HCT116 (cell line): ENCODE data around the gene ZER1. TPM values are rescaled to one million over a fixed set of nuclear protein-coding genes. Genes with fewer than 3 reads are reported as not detected.

Source experiments
- ATAC-seq: fragments of 200-7000 bp; cut with Tn5 transposase; 2 replicates; pipeline ENCODE4 v1.9.1; 2020; ENCODE audit warnings: mild to moderate bottlenecking, moderate library complexity
- BruUV-seq: library from RNA; stranded (reverse); fragments of 400-500 nt; replicated peaks from 2 replicates; lab custom pipeline; 2021; lab: Mats Ljungman, UMichigan
- CTCF ChIA-PET: fragments of 300-600 bp; sonication (Branson Sonifier 250); formaldehyde crosslinking; loops from one replicate; lab custom pipeline; 2021; ENCODE audit warnings: antibody characterized with exemption; lab: Charles Lee
- POLR2A ChIA-PET: fragments of 300-600, 350-600 bp; sonication (Branson Sonifier 250); formaldehyde crosslinking; loops from one replicate; lab custom pipeline; 2021; ENCODE audit warnings: antibody characterized with exemption; lab: Charles Lee
- RAD21 ChIA-PET, 2 experiments: fragments of 300-600 bp; sonication (Branson Sonifier 250); formaldehyde crosslinking; loops; one replicate each; lab custom pipeline; 2023; ENCODE audit warnings: low total read pairs in 2 of 2; ENCODE audit not compliant: uncharacterized antibody in 2 of 2, unreplicated experiment in 2 of 2, low non-redundant PET in 1 of 2; lab: Charles Lee
- DNase-seq: peaks from one replicate; pipeline ENCODE4 v3.0.0-alpha.2; 2010; ENCODE audit warnings: low read depth, low spot score
- H2AFZ ChIP-seq: fragments of 200-600 bp; shearing (Covaris generic), sonication (generic); 2 replicates; pipeline ENCODE4 v1.6.1; 2017; ENCODE audit warnings: low read depth, mixed run types, mixed read lengths, antibody characterized with exemption, low read length; ENCODE audit not compliant: poor library complexity, severe bottlenecking
- H3K27ac ChIP-seq: 2 replicates; pipeline ENCODE4 v1.5.1; 2012; ENCODE audit warnings: low read depth, low read length
- H3K27me3 ChIP-seq: fragments of 200-600 bp; sonication (generic); 2 replicates; pipeline ENCODE4 v1.6.1; 2016; ENCODE audit warnings: mixed run types, low read length, mixed read lengths; ENCODE audit not compliant: insufficient read depth
- H3K36me3 ChIP-seq, 2 experiments: fragments of 200-500 bp in 1 of 2; fragments of 200-600 bp in 1 of 2; sonication (Bioruptor generic) in 1 of 2; sonication (generic) in 1 of 2; 2 replicates each; pipeline versions ENCODE4 v1.5.1 to v1.6.1; 2014 to 2016; ENCODE audit warnings: low read length in 2 of 2, inconsistent platforms in 1 of 2, mixed read lengths in 1 of 2, mixed run types in 1 of 2; ENCODE audit not compliant: insufficient read depth in 2 of 2, control insufficient read depth in 1 of 2
- H3K4me1 ChIP-seq, 2 experiments: fragments of 200-600 bp in 1 of 2; sonication (generic) in 1 of 2; 2 replicates each; pipeline versions ENCODE4 v1.5.1 to v1.6.1; 2012 to 2017; ENCODE audit warnings: low read length in 2 of 2, inconsistent platforms in 1 of 2, mild to moderate bottlenecking in 1 of 2, mixed read lengths in 1 of 2, mixed run types in 1 of 2, moderate library complexity in 1 of 2; ENCODE audit not compliant: insufficient read depth in 2 of 2, control insufficient read depth in 1 of 2
- H3K4me2 ChIP-seq: fragments of 200-600 bp; sonication (generic); 2 replicates; pipeline ENCODE4 v1.6.1; 2017; ENCODE audit warnings: mixed run types, low read length, mixed read lengths
- H3K4me3 ChIP-seq, 2 experiments: fragments of 200-600 bp in 1 of 2; sonication (generic) in 1 of 2; replicated peaks in 1 of 2; 2 replicates each; pipeline ENCODE4 v1.5.1; 2011 to 2016; ENCODE audit warnings: low read length in 2 of 2, control low read depth in 1 of 2, low read depth in 1 of 2, mild to moderate bottlenecking in 1 of 2, mixed read lengths in 1 of 2, mixed run types in 1 of 2
- H3K79me2 ChIP-seq: fragments of 200-600 bp; sonication (generic); 2 replicates; pipeline ENCODE4 v1.6.1; 2017; ENCODE audit warnings: mild to moderate bottlenecking, mixed run types, low read length, moderate library complexity, mixed read lengths; ENCODE audit not compliant: insufficient read depth
- H3K9ac ChIP-seq: fragments of 200-600 bp; sonication (generic); 2 replicates; pipeline ENCODE4 v1.6.1; 2016; ENCODE audit warnings: low read length, mixed read lengths
- H3K9me2 ChIP-seq: fragments of 200-600 bp; sonication (generic), shearing (Covaris generic); 2 replicates; pipeline ENCODE4 v1.6.1; 2017; ENCODE audit warnings: mixed run types, mild to moderate bottlenecking, moderate library complexity; ENCODE audit not compliant: insufficient read depth
- H3K9me3 ChIP-seq, 2 experiments: fragments of 200-500 bp in 1 of 2; fragments of 200-600 bp in 1 of 2; sonication (Bioruptor generic) in 1 of 2; sonication (generic) in 1 of 2; 2 replicates each; pipeline ENCODE4 v1.6.1; 2014 to 2017; ENCODE audit warnings: low read length in 2 of 2, mixed read lengths in 2 of 2, inconsistent platforms in 1 of 2, low read depth in 1 of 2, mild to moderate bottlenecking in 1 of 2, mixed run types in 1 of 2, moderate library complexity in 1 of 2; ENCODE audit not compliant: control insufficient read depth in 1 of 2, insufficient read depth in 1 of 2
- H4K20me1 ChIP-seq: fragments of 200-600 bp; sonication (generic), shearing (Covaris generic); 2 replicates; pipeline ENCODE4 v1.6.1; 2017; ENCODE audit warnings: mixed run types, mild to moderate bottlenecking, moderate library complexity; ENCODE audit not compliant: insufficient read depth
- EGR1 ChIP-seq: IDR thresholded peaks from 2 replicates; pipeline ENCODE4 v1.6.1; 2012; ENCODE audit warnings: low read depth
- ELF1 ChIP-seq: IDR thresholded peaks from 2 replicates; pipeline ENCODE4 v1.6.1; 2012; ENCODE audit warnings: low read depth, borderline replicate concordance
- EZH2 ChIP-seq: fragments of 200-600 bp; sonication (generic); IDR thresholded peaks from 2 replicates; pipeline ENCODE4 v1.6.1; 2017; ENCODE audit warnings: antibody characterized with exemption, mixed run types
- JUND ChIP-seq: IDR thresholded peaks from 2 replicates; pipeline ENCODE4 v1.6.1; 2012
- POLR2A ChIP-seq: IDR thresholded peaks from 2 replicates; pipeline ENCODE4 v1.7.0; 2011; ENCODE audit warnings: borderline replicate concordance; ENCODE audit not compliant: insufficient read depth, insufficient read length; ENCODE audit errors: extremely low read depth
- POLR2AphosphoS5 ChIP-seq: IDR thresholded peaks from 2 replicates; pipeline ENCODE4 v1.6.1; 2011; ENCODE audit warnings: mild to moderate bottlenecking, low read depth, low read length, moderate library complexity
- RAD21 ChIP-seq: IDR thresholded peaks from 2 replicates; pipeline ENCODE4 v1.6.1; 2012; ENCODE audit warnings: low read depth, mild to moderate bottlenecking
- SIN3A ChIP-seq: IDR thresholded peaks from 2 replicates; pipeline ENCODE4 v1.6.1; 2012; ENCODE audit warnings: low read depth
- SP1 ChIP-seq: IDR thresholded peaks from 2 replicates; pipeline ENCODE4 v1.6.1; 2012; ENCODE audit warnings: low read depth
- SRF ChIP-seq: IDR thresholded peaks from 2 replicates; pipeline ENCODE4 v1.6.1; 2012; ENCODE audit warnings: low read depth
- TCF7L2 ChIP-seq: IDR thresholded peaks from 2 replicates; pipeline ENCODE4 v1.7.0; 2011; ENCODE audit warnings: borderline replicate concordance, inconsistent platforms; ENCODE audit not compliant: insufficient read depth, insufficient read length; ENCODE audit errors: extremely low read depth
- YY1 ChIP-seq: IDR thresholded peaks from 2 replicates; pipeline ENCODE4 v1.6.1; 2011; ENCODE audit warnings: low read length, low read depth, moderate library complexity, mild to moderate bottlenecking; ENCODE audit not compliant: insufficient replicate concordance; ENCODE audit errors: extremely low read depth
- ZNF274 ChIP-seq: fragments of 200-500 bp; sonication (Bioruptor generic); IDR thresholded peaks from 2 replicates; pipeline ENCODE4 v1.6.1; 2014; ENCODE audit warnings: mild to moderate bottlenecking, low read depth, low read length, inconsistent platforms
- intact Hi-C: fragments of 100-400 bp; cut with micrococcal nuclease; formaldehyde crosslinking; loops from 2 replicates; pipeline ENCODE4 v1.10.0; 2022
- total RNA-seq: library from RNA; stranded (reverse); gene quantifications from one replicate; pipeline ENCODE4 v1.2.1, GENCODE V29; 2021; ENCODE audit not compliant: unreplicated experiment
- TF ChIP-seq, protein P1 (sequence below), 3 experiments: fragments of 200-600 bp in 1 of 3; sonication (generic) in 1 of 3; IDR thresholded peaks in 2 of 3; conservative IDR thresholded peaks in 1 of 3; 2 replicates each; pipeline ENCODE4 v1.5.1; 2012 to 2017; ENCODE audit warnings: low read depth in 2 of 3, low read length in 2 of 3, antibody characterized with exemption in 1 of 3, borderline replicate concordance in 1 of 3, control low read depth in 1 of 3, mild to moderate bottlenecking in 1 of 3, mixed read lengths in 1 of 3, mixed run types in 1 of 3, moderate library complexity in 1 of 3; ENCODE audit not compliant: insufficient read depth in 1 of 3
- TF ChIP-seq, protein P2 (sequence below): IDR thresholded peaks from 2 replicates; pipeline ENCODE4 v1.6.1; 2012
- TF ChIP-seq, protein P3 (sequence below): IDR thresholded peaks from 2 replicates; pipeline ENCODE4 v1.6.1; 2012
- TF ChIP-seq, protein P4 (sequence below): IDR thresholded peaks from 2 replicates; pipeline ENCODE4 v1.6.1; 2011; ENCODE audit warnings: mild to moderate bottlenecking, low read length, moderate library complexity; ENCODE audit not compliant: insufficient replicate concordance; ENCODE audit errors: extremely low read depth

The ZER1 gene
- total RNA-seq, 1 experiment from 2014 or later = 18.0 TPM

DNA sequence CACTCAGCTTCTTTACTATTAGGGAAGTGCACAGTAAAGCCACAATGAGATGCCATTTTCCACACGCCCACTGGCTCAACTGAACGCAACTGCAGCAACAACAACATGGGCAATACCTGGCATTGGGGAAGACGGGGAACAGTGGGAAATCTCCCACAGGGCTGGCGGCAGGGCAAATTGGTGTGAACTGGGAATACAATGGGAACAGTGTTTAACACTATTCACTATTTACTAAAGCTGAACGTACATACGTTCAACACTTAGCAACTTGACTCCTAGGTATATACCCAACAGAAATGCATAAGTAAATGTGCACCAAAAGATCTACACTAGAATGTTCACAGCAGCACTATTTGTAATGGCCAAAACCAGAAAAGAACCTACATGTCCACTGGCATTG is 14.1 kb downstream of the ZER1 start:
- no TSS peak for BruUV-seq
- no peak overlapping the region for H3K4me2 ChIP-seq
- POLR2A ChIA-PET = no interaction called here
- no peak overlapping the region for H3K27ac ChIP-seq
- no peak overlapping the region for H3K4me3 ChIP-seq
- intact Hi-C loops = no loop called here
- no peaks in the 10 kb centered on the region for H3K4me1 ChIP-seq
- H3K9me3 ChIP-seq = no peaks in the 10 kb centered on the region
- RAD21 ChIA-PET = no interaction called here
- ATAC-seq (no peak), DNase-seq (no peak)
- no peaks in the 10 kb centered on the region for H3K79me2 ChIP-seq
- no peaks in the 10 kb centered on the region for H3K36me3 ChIP-seq
- H3K9me2 ChIP-seq = no peaks in the 10 kb centered on the region
- TF ChIP-seq, protein P1, sequence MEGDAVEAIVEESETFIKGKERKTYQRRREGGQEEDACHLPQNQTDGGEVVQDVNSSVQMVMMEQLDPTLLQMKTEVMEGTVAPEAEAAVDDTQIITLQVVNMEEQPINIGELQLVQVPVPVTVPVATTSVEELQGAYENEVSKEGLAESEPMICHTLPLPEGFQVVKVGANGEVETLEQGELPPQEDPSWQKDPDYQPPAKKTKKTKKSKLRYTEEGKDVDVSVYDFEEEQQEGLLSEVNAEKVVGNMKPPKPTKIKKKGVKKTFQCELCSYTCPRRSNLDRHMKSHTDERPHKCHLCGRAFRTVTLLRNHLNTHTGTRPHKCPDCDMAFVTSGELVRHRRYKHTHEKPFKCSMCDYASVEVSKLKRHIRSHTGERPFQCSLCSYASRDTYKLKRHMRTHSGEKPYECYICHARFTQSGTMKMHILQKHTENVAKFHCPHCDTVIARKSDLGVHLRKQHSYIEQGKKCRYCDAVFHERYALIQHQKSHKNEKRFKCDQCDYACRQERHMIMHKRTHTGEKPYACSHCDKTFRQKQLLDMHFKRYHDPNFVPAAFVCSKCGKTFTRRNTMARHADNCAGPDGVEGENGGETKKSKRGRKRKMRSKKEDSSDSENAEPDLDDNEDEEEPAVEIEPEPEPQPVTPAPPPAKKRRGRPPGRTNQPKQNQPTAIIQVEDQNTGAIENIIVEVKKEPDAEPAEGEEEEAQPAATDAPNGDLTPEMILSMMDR (IDR thresholded peaks at IDR 0.05 in 2 of 3, conservative IDR thresholded peaks at IDR 0.05 in 1 of 3; ENCODE audit: borderline replicate concordance in 1 of 3, insufficient read depth in 1 of 3, low read depth in 2 of 3, low read length in 2 of 3) = no peak
- no peak for TF ChIP-seq EGR1
- TF ChIP-seq POLR2A = no peak
- TF ChIP-seq EZH2 = no peak
- TF ChIP-seq, protein P2, sequence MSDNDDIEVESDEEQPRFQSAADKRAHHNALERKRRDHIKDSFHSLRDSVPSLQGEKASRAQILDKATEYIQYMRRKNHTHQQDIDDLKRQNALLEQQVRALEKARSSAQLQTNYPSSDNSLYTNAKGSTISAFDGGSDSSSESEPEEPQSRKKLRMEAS = no peak
- TF ChIP-seq ELF1 = no peak
- no peak for TF ChIP-seq JUND
- CTCF ChIA-PET = no interaction called here
- no peak overlapping the region for H2AFZ ChIP-seq
- no peaks in the 10 kb centered on the region for H4K20me1 ChIP-seq
- no peak overlapping the region for H3K9ac ChIP-seq
- H3K27me3 ChIP-seq = no peaks in the 10 kb centered on the region

DNA sequence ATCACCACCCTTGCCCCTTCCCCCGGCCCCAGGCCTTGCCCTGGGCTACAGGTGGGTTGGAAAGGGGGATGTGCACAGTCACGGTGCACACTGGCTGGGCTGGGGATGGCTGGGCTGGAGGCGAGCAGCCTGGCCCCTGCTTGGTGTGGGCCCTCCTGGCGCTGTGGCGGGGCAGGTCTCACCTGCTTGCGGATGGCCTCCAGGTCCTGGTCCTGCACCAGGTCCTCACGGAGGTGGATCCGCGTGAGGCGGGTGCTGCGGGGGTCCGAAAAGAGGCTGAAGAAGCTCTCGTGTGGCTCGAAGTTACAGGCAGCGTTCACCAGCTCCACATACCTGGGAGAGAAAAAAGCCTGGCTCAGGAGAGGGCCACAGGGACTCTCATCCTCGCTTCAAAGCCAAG is 18.1 kb downstream of the ZER1 start:
- intact Hi-C loops = no loop called here
- Histone ChIP-seq H3K9me2 (no peaks in the 10 kb centered on the region), H3K4me1 (no peaks in the 10 kb centered on the region), H3K9me3 (no peaks in the 10 kb centered on the region), H4K20me1 (no peaks in the 10 kb centered on the region), H2AFZ (no peak overlapping the region), H3K9ac (no peak overlapping the region), H3K27me3 (no peaks in the 10 kb centered on the region), H3K36me3 (no peaks in the 10 kb centered on the region), H3K4me3 (no peak overlapping the region), H3K27ac (no peak overlapping the region), H3K4me2 (no peak overlapping the region), H3K79me2 (no peaks in the 10 kb centered on the region)
- no TSS peak for BruUV-seq
- CTCF ChIA-PET = no interaction called here
- no peak for ATAC-seq
- RAD21 ChIA-PET = no interaction called here
- POLR2A ChIA-PET = no interaction called here
- TF ChIP-seq TCF7L2 (no peak), EGR1 (no peak), YY1 (no peak), EZH2 (no peak), JUND (no peak), SIN3A (no peak), SRF (no peak), RAD21 (no peak), POLR2AphosphoS5 (no peak), ZNF274 (no peak), SP1 (no peak)
- TF ChIP-seq, protein P3, sequence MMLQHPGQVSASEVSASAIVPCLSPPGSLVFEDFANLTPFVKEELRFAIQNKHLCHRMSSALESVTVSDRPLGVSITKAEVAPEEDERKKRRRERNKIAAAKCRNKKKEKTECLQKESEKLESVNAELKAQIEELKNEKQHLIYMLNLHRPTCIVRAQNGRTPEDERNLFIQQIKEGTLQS = no peak
- TF ChIP-seq, protein P4, sequence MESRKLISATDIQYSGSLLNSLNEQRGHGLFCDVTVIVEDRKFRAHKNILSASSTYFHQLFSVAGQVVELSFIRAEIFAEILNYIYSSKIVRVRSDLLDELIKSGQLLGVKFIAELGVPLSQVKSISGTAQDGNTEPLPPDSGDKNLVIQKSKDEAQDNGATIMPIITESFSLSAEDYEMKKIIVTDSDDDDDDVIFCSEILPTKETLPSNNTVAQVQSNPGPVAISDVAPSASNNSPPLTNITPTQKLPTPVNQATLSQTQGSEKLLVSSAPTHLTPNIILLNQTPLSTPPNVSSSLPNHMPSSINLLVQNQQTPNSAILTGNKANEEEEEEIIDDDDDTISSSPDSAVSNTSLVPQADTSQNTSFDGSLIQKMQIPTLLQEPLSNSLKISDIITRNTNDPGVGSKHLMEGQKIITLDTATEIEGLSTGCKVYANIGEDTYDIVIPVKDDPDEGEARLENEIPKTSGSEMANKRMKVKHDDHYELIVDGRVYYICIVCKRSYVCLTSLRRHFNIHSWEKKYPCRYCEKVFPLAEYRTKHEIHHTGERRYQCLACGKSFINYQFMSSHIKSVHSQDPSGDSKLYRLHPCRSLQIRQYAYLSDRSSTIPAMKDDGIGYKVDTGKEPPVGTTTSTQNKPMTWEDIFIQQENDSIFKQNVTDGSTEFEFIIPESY = no peak
- TF ChIP-seq, protein P2 = no peak
- no peak for DNase-seq
